ENCODE data around the gene MYO18B. TPM values are rescaled to one million over a fixed set of nuclear protein-coding genes. Genes with fewer than 3 reads are reported as not detected.

The MYO18B gene
- polyA plus RNA-seq, 3 donors = not detected

GRCh38 chr22:26079009-26079408, 337.0 kb downstream of the MYO18B start:
- no peak overlapping the region for H3K4me2 ChIP-seq (replicated peaks; ENCODE audit: extremely low read depth, low read length, poor library complexity, severe bottlenecking)

More at GRCh38 chr22:26079009-26079408, 337.0 kb downstream of the MYO18B start:
- Histone ChIP-seq H3K27ac (ENCODE audit: low read depth in 1 of 2, low read length in 2 of 2) (no peak overlapping the region), H3K9ac (ENCODE audit: insufficient read depth, low read length, poor library complexity, severe bottlenecking) (no peak overlapping the region), H3K27me3 (ENCODE audit: control insufficient read depth in 2 of 2, insufficient read depth in 2 of 2, low read length in 2 of 2) (peaks cover 0 to 5% of the 10 kb centered on the region in 2 donors), H4K20me1 (ENCODE audit: insufficient read depth, low read length) (no peaks in the 10 kb centered on the region), H3K4me3 (replicated peaks in 1 of 3; ENCODE audit: low read depth in 2 of 3, low read length in 3 of 3) (no peak overlapping the region), H2AFZ (ENCODE audit: insufficient read depth, low read depth, low read length, poor library complexity, severe bottlenecking) (no peak overlapping the region), H3K36me3 (replicated peaks in 1 of 2; ENCODE audit: control insufficient read depth in 1 of 2, insufficient read depth in 2 of 2, low read length in 2 of 2) (no peaks in the 10 kb centered on the region), H3K9me3 (replicated peaks in 1 of 2; ENCODE audit: control insufficient read depth in 1 of 2, insufficient read depth in 1 of 2, low read length in 2 of 2) (no peaks in the 10 kb centered on the region), H3K4me1 (ENCODE audit: control insufficient read depth in 1 of 2, insufficient read depth in 2 of 2, low read length in 2 of 2) (no peaks in the 10 kb centered on the region), H3K79me2 (ENCODE audit: insufficient read depth, low read length) (no peaks in the 10 kb centered on the region)
- Mint-ChIP-seq H3K27me3 (ENCODE audit: low read depth in 3 of 3) (peaks cover 0 to 3% (median 3%) of the 10 kb centered on the region in 3 donors), H3K27ac (no peak overlapping the region), H3K4me3 (no peak overlapping the region), H3K4me1 (no peaks in the 10 kb centered on the region), H3K36me3 (no peaks in the 10 kb centered on the region), H3K9me3 (no peaks in the 10 kb centered on the region)
- TF ChIP-seq, protein P1, sequence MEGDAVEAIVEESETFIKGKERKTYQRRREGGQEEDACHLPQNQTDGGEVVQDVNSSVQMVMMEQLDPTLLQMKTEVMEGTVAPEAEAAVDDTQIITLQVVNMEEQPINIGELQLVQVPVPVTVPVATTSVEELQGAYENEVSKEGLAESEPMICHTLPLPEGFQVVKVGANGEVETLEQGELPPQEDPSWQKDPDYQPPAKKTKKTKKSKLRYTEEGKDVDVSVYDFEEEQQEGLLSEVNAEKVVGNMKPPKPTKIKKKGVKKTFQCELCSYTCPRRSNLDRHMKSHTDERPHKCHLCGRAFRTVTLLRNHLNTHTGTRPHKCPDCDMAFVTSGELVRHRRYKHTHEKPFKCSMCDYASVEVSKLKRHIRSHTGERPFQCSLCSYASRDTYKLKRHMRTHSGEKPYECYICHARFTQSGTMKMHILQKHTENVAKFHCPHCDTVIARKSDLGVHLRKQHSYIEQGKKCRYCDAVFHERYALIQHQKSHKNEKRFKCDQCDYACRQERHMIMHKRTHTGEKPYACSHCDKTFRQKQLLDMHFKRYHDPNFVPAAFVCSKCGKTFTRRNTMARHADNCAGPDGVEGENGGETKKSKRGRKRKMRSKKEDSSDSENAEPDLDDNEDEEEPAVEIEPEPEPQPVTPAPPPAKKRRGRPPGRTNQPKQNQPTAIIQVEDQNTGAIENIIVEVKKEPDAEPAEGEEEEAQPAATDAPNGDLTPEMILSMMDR (IDR thresholded peaks at IDR 0.05) = no peak
- no peak for DNase-seq
- intact Hi-C loops (cut with micrococcal nuclease) = no loop called here
- WGBS (ENCODE audit: insufficient coverage) = no CpG with 5 or more reads among the region's 4 CpGs

Small RNA genes lying within 50 kb of the gene (small RNA-seq; reads per million reads assigned to genes)
- gene RN7SKP169 (ENCODE audit: insufficient read length, low read depth) (not detected), gene RNA5SP494 (ENCODE audit: insufficient read length, low read depth) (not detected), gene Z98949.2 (ENCODE audit: insufficient read length, low read depth) (not detected)

Other genes with a start within 250 kb of the MYO18B start
- gene GRK3, start 177.5 kb upstream of the MYO18B start, polyA plus RNA-seq = 10 to 100 TPM in 1 of 3 donors, 1 to 10 TPM in 2; 8.3 to 33.3 (median 9.6) TPM